ENCODE data around the gene MACROD2.

DNA sequence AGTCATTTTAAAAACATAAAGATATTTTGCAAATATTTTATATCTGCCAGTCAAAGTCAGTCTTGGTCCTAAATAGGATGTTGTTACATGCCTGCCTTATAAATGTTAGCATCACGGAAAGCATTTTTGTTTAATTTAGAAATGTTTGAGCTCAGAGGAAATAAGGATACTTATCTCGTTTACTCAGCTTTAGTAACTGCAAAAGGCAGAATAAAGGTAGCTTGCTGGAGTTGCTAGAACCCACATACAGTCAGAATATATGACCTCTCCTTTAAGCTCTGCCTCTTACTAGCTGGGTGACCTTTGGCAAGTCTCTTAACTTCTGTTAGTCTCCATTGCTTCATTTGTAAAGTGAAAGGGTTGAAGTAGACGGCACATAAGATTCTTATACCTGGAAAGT is 1710.7 kb downstream of the MACROD2 start:
- TF ChIP-seq, protein P1, sequence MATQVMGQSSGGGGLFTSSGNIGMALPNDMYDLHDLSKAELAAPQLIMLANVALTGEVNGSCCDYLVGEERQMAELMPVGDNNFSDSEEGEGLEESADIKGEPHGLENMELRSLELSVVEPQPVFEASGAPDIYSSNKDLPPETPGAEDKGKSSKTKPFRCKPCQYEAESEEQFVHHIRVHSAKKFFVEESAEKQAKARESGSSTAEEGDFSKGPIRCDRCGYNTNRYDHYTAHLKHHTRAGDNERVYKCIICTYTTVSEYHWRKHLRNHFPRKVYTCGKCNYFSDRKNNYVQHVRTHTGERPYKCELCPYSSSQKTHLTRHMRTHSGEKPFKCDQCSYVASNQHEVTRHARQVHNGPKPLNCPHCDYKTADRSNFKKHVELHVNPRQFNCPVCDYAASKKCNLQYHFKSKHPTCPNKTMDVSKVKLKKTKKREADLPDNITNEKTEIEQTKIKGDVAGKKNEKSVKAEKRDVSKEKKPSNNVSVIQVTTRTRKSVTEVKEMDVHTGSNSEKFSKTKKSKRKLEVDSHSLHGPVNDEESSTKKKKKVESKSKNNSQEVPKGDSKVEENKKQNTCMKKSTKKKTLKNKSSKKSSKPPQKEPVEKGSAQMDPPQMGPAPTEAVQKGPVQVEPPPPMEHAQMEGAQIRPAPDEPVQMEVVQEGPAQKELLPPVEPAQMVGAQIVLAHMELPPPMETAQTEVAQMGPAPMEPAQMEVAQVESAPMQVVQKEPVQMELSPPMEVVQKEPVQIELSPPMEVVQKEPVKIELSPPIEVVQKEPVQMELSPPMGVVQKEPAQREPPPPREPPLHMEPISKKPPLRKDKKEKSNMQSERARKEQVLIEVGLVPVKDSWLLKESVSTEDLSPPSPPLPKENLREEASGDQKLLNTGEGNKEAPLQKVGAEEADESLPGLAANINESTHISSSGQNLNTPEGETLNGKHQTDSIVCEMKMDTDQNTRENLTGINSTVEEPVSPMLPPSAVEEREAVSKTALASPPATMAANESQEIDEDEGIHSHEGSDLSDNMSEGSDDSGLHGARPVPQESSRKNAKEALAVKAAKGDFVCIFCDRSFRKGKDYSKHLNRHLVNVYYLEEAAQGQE (tag by site-specific recombination; IDR thresholded peaks at IDR 0.05), result no peak
- no peak for TF ChIP-seq ZNF510 (tag by site-specific recombination; IDR thresholded peaks at IDR 0.05; ENCODE audit: insufficient replicate concordance)
- TF ChIP-seq ZNF175 (tag by site-specific recombination; IDR thresholded peaks at IDR 0.05), result no peak
- TF ChIP-seq MYNN (tag by site-specific recombination; IDR thresholded peaks at IDR 0.05; ENCODE audit: borderline replicate concordance), result no peak
- TF ChIP-seq, protein P2, sequence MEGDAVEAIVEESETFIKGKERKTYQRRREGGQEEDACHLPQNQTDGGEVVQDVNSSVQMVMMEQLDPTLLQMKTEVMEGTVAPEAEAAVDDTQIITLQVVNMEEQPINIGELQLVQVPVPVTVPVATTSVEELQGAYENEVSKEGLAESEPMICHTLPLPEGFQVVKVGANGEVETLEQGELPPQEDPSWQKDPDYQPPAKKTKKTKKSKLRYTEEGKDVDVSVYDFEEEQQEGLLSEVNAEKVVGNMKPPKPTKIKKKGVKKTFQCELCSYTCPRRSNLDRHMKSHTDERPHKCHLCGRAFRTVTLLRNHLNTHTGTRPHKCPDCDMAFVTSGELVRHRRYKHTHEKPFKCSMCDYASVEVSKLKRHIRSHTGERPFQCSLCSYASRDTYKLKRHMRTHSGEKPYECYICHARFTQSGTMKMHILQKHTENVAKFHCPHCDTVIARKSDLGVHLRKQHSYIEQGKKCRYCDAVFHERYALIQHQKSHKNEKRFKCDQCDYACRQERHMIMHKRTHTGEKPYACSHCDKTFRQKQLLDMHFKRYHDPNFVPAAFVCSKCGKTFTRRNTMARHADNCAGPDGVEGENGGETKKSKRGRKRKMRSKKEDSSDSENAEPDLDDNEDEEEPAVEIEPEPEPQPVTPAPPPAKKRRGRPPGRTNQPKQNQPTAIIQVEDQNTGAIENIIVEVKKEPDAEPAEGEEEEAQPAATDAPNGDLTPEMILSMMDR (tag by site-specific recombination; IDR thresholded peaks at IDR 0.05), result no peak
- TF ChIP-seq, protein P3, sequence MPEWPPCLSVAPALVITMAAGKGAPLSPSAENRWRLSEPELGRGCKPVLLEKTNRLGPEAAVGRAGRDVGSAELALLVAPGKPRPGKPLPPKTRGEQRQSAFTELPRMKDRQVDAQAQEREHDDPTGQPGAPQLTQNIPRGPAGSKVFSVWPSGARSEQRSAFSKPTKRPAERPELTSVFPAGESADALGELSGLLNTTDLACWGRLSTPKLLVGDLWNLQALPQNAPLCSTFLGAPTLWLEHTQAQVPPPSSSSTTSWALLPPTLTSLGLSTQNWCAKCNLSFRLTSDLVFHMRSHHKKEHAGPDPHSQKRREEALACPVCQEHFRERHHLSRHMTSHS (tag by site-specific recombination; IDR thresholded peaks at IDR 0.05), result no peak
- no peak for TF ChIP-seq ZNF670 (tag by site-specific recombination; IDR thresholded peaks at IDR 0.05; ENCODE audit: low read depth)
- TF ChIP-seq ZNF596 (tag by site-specific recombination; IDR thresholded peaks at IDR 0.05), result no peak
- TF ChIP-seq, protein P4, sequence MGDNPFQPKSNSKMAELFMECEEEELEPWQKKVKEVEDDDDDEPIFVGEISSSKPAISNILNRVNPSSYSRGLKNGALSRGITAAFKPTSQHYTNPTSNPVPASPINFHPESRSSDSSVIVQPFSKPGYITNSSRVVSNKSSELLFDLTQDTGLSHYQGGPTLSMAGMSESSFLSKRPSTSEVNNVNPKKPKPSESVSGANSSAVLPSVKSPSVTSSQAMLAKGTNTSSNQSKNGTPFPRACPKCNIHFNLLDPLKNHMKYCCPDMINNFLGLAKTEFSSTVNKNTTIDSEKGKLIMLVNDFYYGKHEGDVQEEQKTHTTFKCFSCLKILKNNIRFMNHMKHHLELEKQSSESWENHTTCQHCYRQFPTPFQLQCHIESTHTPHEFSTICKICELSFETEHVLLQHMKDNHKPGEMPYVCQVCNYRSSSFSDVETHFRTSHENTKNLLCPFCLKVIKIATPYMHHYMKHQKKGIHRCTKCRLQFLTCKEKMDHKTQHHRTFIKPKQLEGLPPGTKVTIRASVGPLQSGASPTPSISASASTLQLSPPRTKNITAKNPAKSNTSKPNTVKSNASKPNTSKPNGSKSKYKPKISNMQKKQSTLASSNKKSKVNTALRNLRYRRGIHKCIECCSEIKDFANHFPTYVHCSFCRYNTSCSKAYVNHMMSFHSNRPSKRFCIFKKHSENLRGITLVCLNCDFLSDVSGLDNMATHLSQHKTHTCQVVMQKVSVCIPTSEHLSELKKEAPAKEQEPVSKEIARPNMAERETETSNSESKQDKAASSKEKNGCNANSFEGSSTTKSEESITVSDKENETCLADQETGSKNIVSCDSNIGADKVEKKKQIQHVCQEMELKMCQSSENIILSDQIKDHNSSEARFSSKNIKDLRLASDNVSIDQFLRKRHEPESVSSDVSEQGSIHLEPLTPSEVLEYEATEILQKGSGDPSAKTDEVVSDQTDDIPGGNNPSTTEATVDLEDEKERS (tag by site-specific recombination; IDR thresholded peaks at IDR 0.05), result no peak
- no peak for TF ChIP-seq TCF7L2 (IDR thresholded peaks at IDR 0.05; ENCODE audit: borderline replicate concordance, low read depth, low read length)
- TF ChIP-seq ZNF561 (tag by site-specific recombination; IDR thresholded peaks at IDR 0.05; ENCODE audit: borderline replicate concordance), result no peak
- TF ChIP-seq SETDB1 (IDR thresholded peaks at IDR 0.05; ENCODE audit: insufficient read length, low read length), result no peak
